Esophagus squamous epithelium (tissue), 4 donors: ENCODE data around the gene WDR26.
A peak's percentile ranks its signal among the peaks of the same experiment; 100 is the strongest.

ENCODE experiments used
- POLR2A ChIP-seq, 4 donors: fragments of 450-650 bp; IDR thresholded peaks; one replicate each; pipeline ENCODE4 v1.6.1; 2017; ENCODE audit warnings: antibody characterized with exemption in 4 of 4, mild to moderate bottlenecking in 4 of 4, moderate library complexity in 3 of 4
- TF ChIP-seq, protein P1 (sequence below), 6 experiments: fragments of 450-650 bp in 4 of 6; fragments of 200-600 bp in 2 of 6; sonication (generic) in 2 of 6; IDR thresholded peaks; one replicate each; pipeline ENCODE4 v1.5.1; 2016 to 2019; ENCODE audit warnings: antibody characterized with exemption in 6 of 6, mild to moderate bottlenecking in 4 of 6, moderate library complexity in 4 of 6

DNA sequence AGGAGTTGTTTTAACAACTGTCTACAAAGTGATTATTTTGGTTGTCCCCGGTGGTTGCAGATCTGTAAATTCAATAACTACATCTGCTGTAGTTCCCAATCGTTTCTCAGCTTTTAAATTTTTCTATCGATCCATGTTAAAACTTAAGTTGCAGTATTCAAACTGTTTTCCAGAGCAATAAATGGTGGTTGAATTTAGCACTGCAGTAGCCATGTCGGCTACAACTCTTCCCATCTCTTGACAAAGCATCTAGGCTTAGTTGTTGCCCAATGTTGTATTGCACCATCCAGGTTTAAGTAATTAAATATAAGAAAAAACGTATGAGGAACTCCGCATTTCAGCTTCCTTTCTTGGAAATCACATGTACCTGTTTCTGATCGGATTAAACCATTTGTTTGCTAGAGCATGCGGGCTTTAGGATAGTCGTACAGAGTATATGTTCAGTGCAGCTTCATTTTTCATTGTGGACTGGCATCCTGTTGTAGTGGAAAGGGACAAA is 76.9 kb downstream of the WDR26 start:
- TF ChIP-seq POLR2A (IDR thresholded peaks at IDR 0.05) = peak in 1 of 4 donors; percentile 7
- TF ChIP-seq, protein P1, sequence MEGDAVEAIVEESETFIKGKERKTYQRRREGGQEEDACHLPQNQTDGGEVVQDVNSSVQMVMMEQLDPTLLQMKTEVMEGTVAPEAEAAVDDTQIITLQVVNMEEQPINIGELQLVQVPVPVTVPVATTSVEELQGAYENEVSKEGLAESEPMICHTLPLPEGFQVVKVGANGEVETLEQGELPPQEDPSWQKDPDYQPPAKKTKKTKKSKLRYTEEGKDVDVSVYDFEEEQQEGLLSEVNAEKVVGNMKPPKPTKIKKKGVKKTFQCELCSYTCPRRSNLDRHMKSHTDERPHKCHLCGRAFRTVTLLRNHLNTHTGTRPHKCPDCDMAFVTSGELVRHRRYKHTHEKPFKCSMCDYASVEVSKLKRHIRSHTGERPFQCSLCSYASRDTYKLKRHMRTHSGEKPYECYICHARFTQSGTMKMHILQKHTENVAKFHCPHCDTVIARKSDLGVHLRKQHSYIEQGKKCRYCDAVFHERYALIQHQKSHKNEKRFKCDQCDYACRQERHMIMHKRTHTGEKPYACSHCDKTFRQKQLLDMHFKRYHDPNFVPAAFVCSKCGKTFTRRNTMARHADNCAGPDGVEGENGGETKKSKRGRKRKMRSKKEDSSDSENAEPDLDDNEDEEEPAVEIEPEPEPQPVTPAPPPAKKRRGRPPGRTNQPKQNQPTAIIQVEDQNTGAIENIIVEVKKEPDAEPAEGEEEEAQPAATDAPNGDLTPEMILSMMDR (IDR thresholded peaks at IDR 0.05) = peak in 3 of 6 experiments; percentile 7 to 20 (median 15)
